B cell (primary cell): Measurements from ENCODE around the gene S1PR1. TPM values are rescaled to one million over a fixed set of nuclear protein-coding genes. Genes with fewer than 3 reads are reported as not detected.
"Not testable (repeated sequence)": the region's sequence is repeated elsewhere in the genome, so short reads cannot be mapped to it uniquely, and the experiment has no call there.

Experiments
- ATAC-seq: fragments of 200-7000 bp; cut with Tn5 transposase; one replicate; pipeline ENCODE4 v1.10.0; 2021; ENCODE audit warnings: low read depth, mild to moderate bottlenecking, moderate number of reproducible peaks, moderate library complexity
- CTCF ChIA-PET: fragments of 350-600 bp; sonication (Branson Sonifier 250); formaldehyde crosslinking; loops from one replicate; lab custom pipeline; 2021; ENCODE audit warnings: antibody characterized with exemption, inconsistent platforms; lab: Charles Lee
- POLR2A ChIA-PET: fragments of 350-600 bp; sonication (Branson Sonifier 250); formaldehyde crosslinking; loops from one replicate; lab custom pipeline; 2021; ENCODE audit warnings: antibody characterized with exemption; lab: Charles Lee
- DNase-seq: peaks from one replicate; pipeline ENCODE4 v3.0.0; 2013
- H2AFZ ChIP-seq: 2 replicates; pipeline ENCODE4 v1.6.1; 2012; ENCODE audit warnings: mild to moderate bottlenecking, low read depth, low read length; ENCODE audit not compliant: insufficient read depth, poor library complexity, severe bottlenecking
- H3K27ac ChIP-seq, 2 donors: 1 replicate in 1 of 2; 2 replicates in 1 of 2; pipeline ENCODE4 v1.5.1; 2012 to 2013; ENCODE audit warnings: low read length in 2 of 2, mild to moderate bottlenecking in 2 of 2, moderate library complexity in 1 of 2
- H3K27me3 ChIP-seq, 4 experiments: fragments of 200-600 bp in 1 of 4; sonication (generic) in 1 of 4; replicated peaks in 1 of 4; 1 replicate in 2 of 4; 2 replicates in 2 of 4; pipeline versions ENCODE4 v1.6.1 to v1.7.0; 2013 to 2016; ENCODE audit warnings: low read length in 3 of 4, mild to moderate bottlenecking in 2 of 4, mixed read lengths in 1 of 4, moderate library complexity in 1 of 4; ENCODE audit not compliant: insufficient read depth in 4 of 4, control insufficient read depth in 3 of 4; ENCODE audit errors: control extremely low read depth in 1 of 4
- H3K36me3 ChIP-seq, 2 experiments: replicated peaks in 1 of 2; 1 replicate in 1 of 2; 2 replicates in 1 of 2; pipeline versions ENCODE4 v1.6.1 to v1.7.1; 2013; ENCODE audit warnings: low read length in 1 of 2; ENCODE audit not compliant: insufficient read depth in 2 of 2, control insufficient read depth in 1 of 2; ENCODE audit errors: control extremely low read depth in 1 of 2, extremely low read depth in 1 of 2
- H3K4me1 ChIP-seq, 2 donors: fragments of 200-600 bp in 1 of 2; sonication (generic) in 1 of 2; 1 replicate in 1 of 2; 2 replicates in 1 of 2; pipeline versions ENCODE4 v1.5.1 to v1.6.1; 2013 to 2017; ENCODE audit warnings: low read length in 2 of 2; ENCODE audit not compliant: control insufficient read depth in 2 of 2, insufficient read depth in 2 of 2
- H3K4me2 ChIP-seq: replicated peaks from 2 replicates; pipeline ENCODE3; 2012; ENCODE audit warnings: mild to moderate bottlenecking, low read depth, low read length; ENCODE audit not compliant: poor library complexity, severe bottlenecking
- H3K4me3 ChIP-seq, 5 experiments: fragments of 200-600 bp in 1 of 5; sonication (generic) in 1 of 5; 1 replicate in 3 of 5; 2 replicates in 2 of 5; pipeline versions ENCODE4 v1.5.1 to v1.7.0; 2011 to 2016; ENCODE audit warnings: low read length in 4 of 5, mild to moderate bottlenecking in 4 of 5, low read depth in 2 of 5, control low read depth in 1 of 5, moderate library complexity in 1 of 5; ENCODE audit not compliant: insufficient read depth in 1 of 5; ENCODE audit errors: control extremely low read depth in 1 of 5, extremely low read depth in 1 of 5
- H3K79me2 ChIP-seq: fragments of 200-600 bp; sonication (generic); one replicate; pipeline ENCODE4 v1.6.0; 2016; ENCODE audit warnings: low read length; ENCODE audit not compliant: control insufficient read depth, insufficient read depth
- H3K9ac ChIP-seq: fragments of 200-600 bp; sonication (generic); 2 replicates; pipeline ENCODE4 v1.6.1; 2017; ENCODE audit warnings: mild to moderate bottlenecking, low read length, moderate library complexity
- H3K9me3 ChIP-seq, 3 donors: one replicate each; pipeline versions ENCODE4 v1.6.1 to v1.7.1; 2013; ENCODE audit warnings: low read length in 2 of 3; ENCODE audit not compliant: control insufficient read depth in 2 of 3, insufficient read depth in 1 of 3; ENCODE audit errors: control extremely low read depth in 1 of 3
- H4K20me1 ChIP-seq: 2 replicates; pipeline ENCODE4 v1.6.0; 2012; ENCODE audit warnings: mild to moderate bottlenecking, low read length; ENCODE audit not compliant: insufficient read depth, control insufficient read depth, poor library complexity, severe bottlenecking
- H3K27ac Mint-ChIP-seq: one replicate; pipeline ENCODE4 v1.8.0; 2021; ENCODE audit warnings: mixed read lengths
- H3K27me3 Mint-ChIP-seq: one replicate; pipeline ENCODE4 v1.8.0; 2021; ENCODE audit warnings: mixed read lengths
- H3K4me1 Mint-ChIP-seq: one replicate; pipeline ENCODE4 v1.8.0; 2021; ENCODE audit warnings: mixed read lengths
- H3K4me3 Mint-ChIP-seq: one replicate; pipeline ENCODE4 v1.8.0; 2021; ENCODE audit warnings: mixed read lengths
- H3K9me3 Mint-ChIP-seq: one replicate; pipeline ENCODE4 v1.8.0; 2022; ENCODE audit warnings: mixed read lengths; ENCODE audit not compliant: insufficient read depth
- CTCF ChIP-seq: fragments of 200-600 bp; IDR thresholded peaks from one replicate; pipeline ENCODE4 v1.8.0; 2022; ENCODE audit warnings: antibody characterized with exemption, mild to moderate bottlenecking
- EZH2 ChIP-seq: IDR thresholded peaks from 2 replicates; pipeline ENCODE4 v1.6.1; 2012; ENCODE audit warnings: borderline replicate concordance, low read depth, mild to moderate bottlenecking, moderate library complexity, low read length; ENCODE audit not compliant: insufficient read depth, poor library complexity, severe bottlenecking
- WGBS: methylation state at CpG from one replicate; pipeline ENCODE4 v1.1.5; 2013; ENCODE audit warnings: missing lambda C conversion rate; ENCODE audit not compliant: insufficient coverage; 5-methylcytosine and 5-hydroxymethylcytosine counted together
- intact Hi-C: fragments of 100-400 bp; cut with micrococcal nuclease; formaldehyde crosslinking; loops from one replicate; pipeline ENCODE4 v1.10.0; 2022
- polyA plus RNA-seq: library from polyadenylated mRNA; depleted of rRNA; stranded (reverse); fragments of >200 nt; gene quantifications from 2 replicates; pipeline ENCODE4 v1.2.3, GENCODE V29; 2012
- total RNA-seq, 2 donors: library from RNA; stranded (reverse); fragments of 120-200 nt in 1 of 2; gene quantifications; 1 replicate in 1 of 2; 2 replicates in 1 of 2; pipeline versions ENCODE4 v1.2.3 to v1.2.4, GENCODE V29; 2013 to 2022

S1PR1 gene
- total and polyA plus RNA-seq, 2 donors (not counting 1 experiment from before 2014, with no cell fraction given), result 44.5 to 225 TPM

GRCh38 chr1:101228424-101229134, 8.2 kb upstream of the S1PR1 start:
- H3K27me3 ChIP-seq, result no peaks in the 10 kb centered on the region
- H3K4me1 ChIP-seq, result peaks cover 0 to 3% of the 10 kb centered on the region in 2 donors
- Mint-ChIP-seq H3K27ac (no peak overlapping the region), H3K4me1 (peaks cover 18% of the 10 kb centered on the region), H3K27me3 (no peaks in the 10 kb centered on the region), H3K4me3 (no peak overlapping the region), H3K9me3 (peaks cover 2% of the 10 kb centered on the region)
- H3K36me3 ChIP-seq, result no peaks in the 10 kb centered on the region
- WGBS, result 100% methylated on average over 1 of the region's 6 CpGs
- H3K9me3 ChIP-seq, result no peaks in the 10 kb centered on the region
- no peak overlapping the region for H3K27ac ChIP-seq
- H2AFZ ChIP-seq, result no peak overlapping the region
- no peaks in the 10 kb centered on the region for H3K79me2 ChIP-seq
- intact Hi-C loops, result no loop called here
- DNase-seq (no peak), ATAC-seq (no peak)
- H4K20me1 ChIP-seq, result no peaks in the 10 kb centered on the region
- H3K9ac ChIP-seq, result no peak overlapping the region
- CTCF ChIA-PET, result interaction anchor here (1.0 to 1.7 kb wide), 4 partner anchors 8 to 59 kb away, joined by 3 to 8 read pairs (median 4); no protein-coding TSS in a partner anchor
- H3K4me3 ChIP-seq, result no peak overlapping the region
- POLR2A ChIA-PET, result no interaction called here
- TF ChIP-seq CTCF (no peak), EZH2 (no peak)
- no peak overlapping the region for H3K4me2 ChIP-seq

GRCh38 chr1:101232182-101232581, 4.6 kb upstream of the S1PR1 start:
- ChIA-PET CTCF (interaction anchor here (1.0 to 8.7 kb wide), 2 partner anchors 17 to 32 kb away, joined by 3 to 164 read pairs; no protein-coding TSS in a partner anchor), POLR2A (interaction anchor here (1.4 kb wide), 1 partner anchor 10 kb away, joined by 6 read pairs; no protein-coding TSS in a partner anchor)
- Mint-ChIP-seq H3K27ac (peak overlapping the region; percentile 41), H3K4me1 (peaks cover 34% of the 10 kb centered on the region)
- H3K27ac ChIP-seq, H3K4me3 ChIP-seq, intact Hi-C loops, H4K20me1 ChIP-seq, H3K27me3 Mint-ChIP-seq, H2AFZ ChIP-seq, H3K36me3 ChIP-seq, H3K4me3 Mint-ChIP-seq, H3K9me3 ChIP-seq, H3K9me3 Mint-ChIP-seq, H3K9ac ChIP-seq, H3K4me2 ChIP-seq, DNase-seq, H3K27me3 ChIP-seq, ATAC-seq: not testable (repeated sequence)
- H3K79me2 ChIP-seq, result peaks cover 14% of the 10 kb centered on the region
- peaks cover 6 to 14% of the 10 kb centered on the region in 2 donors for H3K4me1 ChIP-seq
